GM19463 (cell line): Measurements from ENCODE around the gene RERE.

ENCODE experiments used
- ATAC-seq: cut with Tn5 transposase; IDR thresholded peaks from one replicate; pipeline ENCODE4 v1.9.1; 2021; ENCODE audit warnings: mild to moderate bottlenecking, moderate library complexity; ENCODE audit not compliant: unreplicated experiment

The RERE gene

GRCh38 chr1:8589571-8589970 lies 227.9 kb downstream of the RERE start:
- no peak for ATAC-seq

- ATAC-seq, result no peak
These were observed 229.7 kb downstream of the RERE start for GRCh38 chr1:8587784-8588183.

GRCh38 chr1:8586438-8586837 lies 231.0 kb downstream of the RERE start:
- ATAC-seq, result no peak

GRCh38 chr1:8584316-8584715 lies 233.1 kb downstream of the RERE start:
- no peak for ATAC-seq

- no peak for ATAC-seq
These were observed 234.4 kb downstream of the RERE start for GRCh38 chr1:8583031-8583430.

- no peak for ATAC-seq
These were observed 236.9 kb downstream of the RERE start for GRCh38 chr1:8580566-8580965.

GRCh38 chr1:8578936-8579335 lies 238.5 kb downstream of the RERE start:
- no peak for ATAC-seq

- ATAC-seq, result no peak
These were observed 239.1 kb downstream of the RERE start for GRCh38 chr1:8578132-8578877.

- ATAC-seq, result no peak
These were observed 242.5 kb downstream of the RERE start for GRCh38 chr1:8574985-8575384.

GRCh38 chr1:8572106-8572505 lies 245.3 kb downstream of the RERE start:
- no peak for ATAC-seq

- ATAC-seq, result no peak
These were observed 246.0 kb downstream of the RERE start for GRCh38 chr1:8571200-8571984.

- no peak for ATAC-seq
These were observed 247.0 kb downstream of the RERE start for GRCh38 chr1:8570465-8570864.

GRCh38 chr1:8569242-8569641 lies 248.2 kb downstream of the RERE start:
- no peak for ATAC-seq

GRCh38 chr1:8568837-8569236 lies 248.6 kb downstream of the RERE start:
- ATAC-seq, result no peak

- ATAC-seq, result no peak
These were observed 250.3 kb downstream of the RERE start for GRCh38 chr1:8567146-8567545.

GRCh38 chr1:8565802-8566201 lies 251.6 kb downstream of the RERE start:
- no peak for ATAC-seq

GRCh38 chr1:8563944-8564537 lies 253.4 kb downstream of the RERE start:
- no peak for ATAC-seq

GRCh38 chr1:8562881-8563865 lies 254.3 kb downstream of the RERE start:
- no peak for ATAC-seq

GRCh38 chr1:8562222-8562621 lies 255.2 kb downstream of the RERE start:
- ATAC-seq, result no peak

- no peak for ATAC-seq
These were observed 256.6 kb downstream of the RERE start for GRCh38 chr1:8560611-8561544.
